Measurements from ENCODE around the gene MTHFD2.

The MTHFD2 gene

DNA sequence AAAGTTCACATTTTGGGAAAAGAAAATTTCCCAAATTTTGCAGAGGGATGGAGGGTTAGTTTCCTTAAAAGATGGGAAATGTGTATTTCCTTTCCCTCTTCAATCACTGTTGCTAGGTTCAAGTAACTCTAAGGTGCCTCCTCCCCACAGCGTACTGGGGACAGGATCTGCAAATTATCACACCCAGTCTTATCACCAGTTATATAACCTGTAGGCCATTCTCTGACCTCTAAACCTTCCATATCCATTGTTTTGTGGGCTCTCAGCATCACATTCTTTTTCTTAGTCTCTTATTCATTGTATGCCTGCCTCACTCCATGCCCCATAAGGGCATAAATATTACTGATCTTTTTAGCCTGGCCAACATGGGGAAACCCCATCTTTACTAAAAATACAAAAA, 3.6 kb upstream of the MTHFD2 start:
- DNase-seq (ENCODE audit: low read depth), result no peak
- TF ChIP-seq, protein P1, sequence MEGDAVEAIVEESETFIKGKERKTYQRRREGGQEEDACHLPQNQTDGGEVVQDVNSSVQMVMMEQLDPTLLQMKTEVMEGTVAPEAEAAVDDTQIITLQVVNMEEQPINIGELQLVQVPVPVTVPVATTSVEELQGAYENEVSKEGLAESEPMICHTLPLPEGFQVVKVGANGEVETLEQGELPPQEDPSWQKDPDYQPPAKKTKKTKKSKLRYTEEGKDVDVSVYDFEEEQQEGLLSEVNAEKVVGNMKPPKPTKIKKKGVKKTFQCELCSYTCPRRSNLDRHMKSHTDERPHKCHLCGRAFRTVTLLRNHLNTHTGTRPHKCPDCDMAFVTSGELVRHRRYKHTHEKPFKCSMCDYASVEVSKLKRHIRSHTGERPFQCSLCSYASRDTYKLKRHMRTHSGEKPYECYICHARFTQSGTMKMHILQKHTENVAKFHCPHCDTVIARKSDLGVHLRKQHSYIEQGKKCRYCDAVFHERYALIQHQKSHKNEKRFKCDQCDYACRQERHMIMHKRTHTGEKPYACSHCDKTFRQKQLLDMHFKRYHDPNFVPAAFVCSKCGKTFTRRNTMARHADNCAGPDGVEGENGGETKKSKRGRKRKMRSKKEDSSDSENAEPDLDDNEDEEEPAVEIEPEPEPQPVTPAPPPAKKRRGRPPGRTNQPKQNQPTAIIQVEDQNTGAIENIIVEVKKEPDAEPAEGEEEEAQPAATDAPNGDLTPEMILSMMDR (conservative IDR thresholded peaks at IDR 0.05; ENCODE audit: control insufficient read depth, insufficient read depth, low read depth, low read length), result no peak
- H3K4me3 ChIP-seq (ENCODE audit: control insufficient read depth, low read depth, low read length), result no peak overlapping the region

DNA sequence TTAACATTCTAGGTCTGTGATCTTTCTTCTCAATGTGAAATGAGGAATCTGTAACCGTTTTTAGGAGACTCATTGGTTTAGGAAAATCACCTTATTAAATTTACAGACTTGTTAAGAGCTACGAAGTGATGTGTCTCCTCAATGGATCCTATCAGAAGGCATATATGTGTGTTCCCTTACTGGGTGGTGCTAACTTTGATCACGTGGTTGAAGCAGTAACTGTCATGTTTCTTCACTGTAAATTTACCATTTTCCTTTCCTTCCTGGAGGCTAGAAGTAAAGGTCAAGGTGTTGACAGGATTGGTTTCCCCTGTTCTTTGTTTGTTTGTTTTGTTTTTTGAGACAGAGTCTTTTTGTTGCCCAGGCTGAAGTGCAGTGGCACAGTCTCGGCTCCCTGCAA, 1.4 kb upstream of the MTHFD2 start:
- TF ChIP-seq, protein P1 (conservative IDR thresholded peaks at IDR 0.05; ENCODE audit: control insufficient read depth, insufficient read depth, low read depth, low read length), result no peak
- no peak overlapping the region for H3K4me3 ChIP-seq (ENCODE audit: control insufficient read depth, low read depth, low read length)
- DNase-seq (ENCODE audit: low read depth), result no peak

DNA sequence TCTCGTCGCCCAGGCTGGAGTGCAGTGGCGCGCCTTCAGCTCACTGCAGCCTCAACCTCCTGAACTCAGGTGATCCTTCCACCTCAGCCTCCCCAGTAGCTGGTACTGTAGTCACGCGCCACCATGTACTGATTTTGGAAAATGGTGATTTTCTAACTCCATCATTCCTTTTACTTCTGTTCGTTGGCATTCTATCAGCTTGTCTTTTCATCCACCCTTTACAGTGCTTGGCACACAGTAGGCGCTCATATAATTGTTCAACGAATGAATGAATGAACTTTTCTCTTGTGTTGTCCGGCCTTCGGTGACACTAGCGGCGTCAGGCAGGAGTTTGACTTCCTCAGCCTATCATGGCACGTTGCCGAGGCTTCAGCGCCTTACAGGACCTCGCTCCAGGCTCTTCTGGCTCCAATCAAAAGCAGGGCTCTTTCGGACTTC, 373 bp upstream of the MTHFD2 start:
- peak; percentile 97 for DNase-seq (ENCODE audit: low read depth)
- TF ChIP-seq, protein P1 (conservative IDR thresholded peaks at IDR 0.05; ENCODE audit: control insufficient read depth, insufficient read depth, low read depth, low read length), result no peak
- H3K4me3 ChIP-seq (ENCODE audit: control insufficient read depth, low read depth, low read length), result peak overlapping the region; percentile 92

DNA sequence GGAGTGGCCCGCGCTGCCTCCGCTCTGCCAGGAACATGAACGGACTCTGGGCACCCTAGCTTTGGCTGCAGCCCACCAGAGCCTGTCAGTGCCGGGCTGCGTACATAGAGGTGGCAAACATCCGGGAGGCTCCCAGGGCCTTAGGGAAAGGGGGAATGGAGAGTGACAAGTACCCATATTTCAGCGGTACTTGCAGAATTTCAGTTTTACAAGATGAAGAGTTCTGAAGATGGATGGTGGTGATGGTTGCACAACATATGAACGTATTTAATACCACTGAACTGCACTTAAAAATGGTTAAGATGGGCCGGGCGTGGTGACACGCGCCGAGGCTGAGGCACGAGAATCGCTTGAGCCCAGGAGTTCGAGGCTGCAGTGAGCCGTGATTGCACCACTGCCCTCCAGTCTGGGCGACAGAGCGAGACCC, 873 bp downstream of the MTHFD2 start:
- H3K4me3 ChIP-seq (ENCODE audit: control insufficient read depth, low read depth, low read length), result peak overlapping the region; percentile 92
- DNase-seq (ENCODE audit: low read depth), result peak; percentile 69
- TF ChIP-seq, protein P1 (conservative IDR thresholded peaks at IDR 0.05; ENCODE audit: control insufficient read depth, insufficient read depth, low read depth, low read length), result no peak

DNA sequence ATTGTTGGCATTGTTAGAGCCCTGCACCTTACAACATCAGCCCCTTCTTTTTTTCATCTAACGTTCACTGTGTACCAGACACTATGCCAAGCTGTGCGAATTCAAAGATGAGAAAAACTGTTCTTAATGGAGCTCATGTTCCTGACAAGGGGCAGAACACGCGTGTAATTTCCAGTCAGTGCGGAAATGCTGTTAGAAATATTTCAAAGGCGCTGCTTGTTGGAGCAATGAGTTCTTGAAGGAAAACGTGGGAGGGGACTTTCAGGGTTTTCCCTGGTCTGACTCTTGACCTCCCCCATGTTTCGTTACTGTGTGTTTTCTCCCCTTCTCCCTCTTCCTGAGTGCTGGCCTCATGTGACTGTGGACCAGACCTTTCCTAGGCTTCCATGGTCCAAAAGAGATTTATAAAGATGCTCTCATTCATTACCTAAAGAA, 1.5 kb downstream of the MTHFD2 start:
- H3K4me3 ChIP-seq (ENCODE audit: control insufficient read depth, low read depth, low read length), result peak overlapping the region; percentile 92
- peak; percentile 35 for DNase-seq (ENCODE audit: low read depth)
- TF ChIP-seq, protein P1 (conservative IDR thresholded peaks at IDR 0.05; ENCODE audit: control insufficient read depth, insufficient read depth, low read depth, low read length), result no peak

DNA sequence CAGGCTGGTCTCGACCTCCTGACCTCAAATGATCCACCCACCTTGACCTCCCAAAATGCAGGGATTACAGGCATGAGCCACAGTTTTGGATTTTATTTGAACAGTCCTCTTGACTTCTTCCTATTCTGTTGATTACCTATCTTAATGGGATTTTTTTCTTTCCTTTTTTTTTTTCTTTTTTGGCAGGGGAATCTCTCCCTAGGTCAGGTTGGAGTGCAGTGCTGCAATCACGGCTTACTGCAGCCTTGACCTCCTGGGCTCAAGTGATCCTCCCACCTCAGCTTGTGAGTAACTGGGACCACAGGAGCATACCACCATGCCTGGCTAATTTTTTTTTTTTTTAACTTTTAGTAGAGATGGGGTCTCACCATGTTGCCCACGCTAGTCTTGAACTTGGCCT, 2.8 kb downstream of the MTHFD2 start:
- TF ChIP-seq, protein P1 (conservative IDR thresholded peaks at IDR 0.05; ENCODE audit: control insufficient read depth, insufficient read depth, low read depth, low read length), result no peak
- no peak overlapping the region for H3K4me3 ChIP-seq (ENCODE audit: control insufficient read depth, low read depth, low read length)
- no peak for DNase-seq (ENCODE audit: low read depth)

DNA sequence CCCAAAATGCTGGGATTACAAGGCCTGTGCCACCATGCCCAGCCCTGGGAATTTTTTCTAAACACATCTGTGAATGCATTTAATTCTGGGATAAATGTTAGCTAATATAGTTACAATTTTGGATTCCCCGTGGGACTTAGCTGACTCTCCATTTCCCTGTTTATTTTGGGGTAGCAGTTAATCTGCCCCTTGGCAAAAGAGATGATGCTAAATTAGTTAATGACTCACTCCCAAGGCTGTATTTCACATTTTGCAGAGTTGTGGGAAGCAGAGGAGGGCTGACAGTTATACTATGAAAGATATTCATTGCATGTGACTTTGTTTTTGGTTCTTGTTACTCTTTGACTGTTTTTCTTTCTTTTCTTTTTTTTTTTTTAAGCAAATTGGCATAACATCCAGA, 3.2 kb downstream of the MTHFD2 start:
- DNase-seq (ENCODE audit: low read depth), result peak; percentile 94
- H3K4me3 ChIP-seq (ENCODE audit: control insufficient read depth, low read depth, low read length), result no peak overlapping the region
- TF ChIP-seq, protein P1 (conservative IDR thresholded peaks at IDR 0.05; ENCODE audit: control insufficient read depth, insufficient read depth, low read depth, low read length), result no peak

Measured in fibroblast of mammary gland (primary cell).